ENCODE data around the gene WNT7B.

- TF ChIP-seq SNAI2 (CRISPR knock-in tag; IDR thresholded peaks at IDR 0.05): no peak
- TF ChIP-seq ZNF8 (CRISPR knock-in tag; IDR thresholded peaks at IDR 0.05): no peak
- no peak for TF ChIP-seq RARB (CRISPR knock-in tag; IDR thresholded peaks at IDR 0.05)
- TF ChIP-seq BACH2 (CRISPR knock-in tag; IDR thresholded peaks at IDR 0.05; ENCODE audit: borderline replicate concordance): no peak
- TF ChIP-seq ZNF70 (CRISPR knock-in tag; IDR thresholded peaks at IDR 0.05): no peak
- no peak for TF ChIP-seq CSRNP3 (CRISPR knock-in tag; IDR thresholded peaks at IDR 0.05)
- TF ChIP-seq CREB5 (CRISPR knock-in tag; IDR thresholded peaks at IDR 0.05; ENCODE audit: low read depth): no peak
- no peak for TF ChIP-seq PATZ1 (CRISPR knock-in tag; IDR thresholded peaks at IDR 0.05; ENCODE audit: borderline replicate concordance)
- no peak for TF ChIP-seq TCF4 (CRISPR knock-in tag; IDR thresholded peaks at IDR 0.05; ENCODE audit: borderline replicate concordance)
These were observed 57.3 kb downstream of the WNT7B start for GRCh38 chr22:45919504-45920286.
